Endothelial cell of umbilical vein (primary cell): ENCODE measurements around the gene WAPL. TPM values are rescaled to one million over a fixed set of nuclear protein-coding genes. Genes with fewer than 3 reads are reported as not detected.

Experiments used
- BruUV-seq: library from RNA; stranded (reverse); fragments of 400-500 nt; replicated peaks from 2 replicates; lab custom pipeline; 2021; lab: Mats Ljungman, UMichigan
- CTCF ChIA-PET: fragments of 300-600, 350-600 bp; sonication (Branson Sonifier 250); formaldehyde crosslinking; loops from one replicate; lab custom pipeline; 2021; ENCODE audit warnings: antibody characterized with exemption, inconsistent platforms; lab: Charles Lee
- POLR2A ChIA-PET: fragments of 300-600, 350-600 bp; sonication (Branson Sonifier 250); formaldehyde crosslinking; loops from one replicate; lab custom pipeline; 2021; ENCODE audit warnings: antibody characterized with exemption, inconsistent platforms; lab: Charles Lee
- DNase-seq: peaks from one replicate; pipeline ENCODE4 v3.0.0-alpha.2; 2011; ENCODE audit warnings: low read depth, low spot score
- FAIRE-seq: peaks from 2 replicates; lab custom pipeline; 2011; peaks lifted over from hg19 to GRCh38; lab: Jason Lieb, UNC
- H2AFZ ChIP-seq: 2 replicates; pipeline ENCODE4 v1.6.0; 2012; ENCODE audit warnings: low read depth, low read length, control low read depth, inconsistent platforms
- H3K27ac ChIP-seq: 2 replicates; pipeline ENCODE4 v1.5.1; 2011; ENCODE audit warnings: low read depth, mild to moderate bottlenecking, control low read depth, low read length, moderate library complexity; ENCODE audit not compliant: insufficient read depth
- H3K27me3 ChIP-seq, 2 experiments: 2 replicates each; pipeline versions ENCODE4 v1.6.0 to v1.6.1; 2011; ENCODE audit warnings: low read length in 2 of 2, mixed read lengths in 1 of 2; ENCODE audit not compliant: control insufficient read depth in 2 of 2, insufficient read depth in 2 of 2
- H3K36me3 ChIP-seq, 2 experiments: 2 replicates in 1 of 2; 3 replicates in 1 of 2; pipeline ENCODE4 v1.5.1; 2011; ENCODE audit warnings: low read length in 2 of 2, mild to moderate bottlenecking in 1 of 2, moderate library complexity in 1 of 2; ENCODE audit not compliant: control insufficient read depth in 2 of 2, insufficient read depth in 2 of 2; ENCODE audit errors: extremely low read depth in 1 of 2
- H3K4me1 ChIP-seq: 3 replicates; pipeline ENCODE4 v1.5.1; 2011; ENCODE audit warnings: mild to moderate bottlenecking, low read length; ENCODE audit not compliant: control insufficient read depth, insufficient read depth; ENCODE audit errors: extremely low read depth
- H3K4me2 ChIP-seq: 2 replicates; pipeline ENCODE4 v1.6.1; 2011; ENCODE audit warnings: low read length, control low read depth, mixed read lengths; ENCODE audit not compliant: insufficient read depth
- H3K4me3 ChIP-seq, 3 experiments: fragments of 200-600 bp in 1 of 3; sonication (generic), shearing (Covaris generic) in 1 of 3; replicated peaks in 1 of 3; 2 replicates each; pipeline ENCODE4 v1.5.1; 2011 to 2016; ENCODE audit warnings: control low read depth in 3 of 3, low read length in 3 of 3, mild to moderate bottlenecking in 2 of 3, inconsistent platforms in 1 of 3, low read depth in 1 of 3, moderate library complexity in 1 of 3; ENCODE audit not compliant: insufficient read depth in 1 of 3
- H3K79me2 ChIP-seq: 2 replicates; pipeline ENCODE4 v1.6.0; 2012; ENCODE audit warnings: low read length, inconsistent platforms; ENCODE audit not compliant: control insufficient read depth, insufficient read depth
- H3K9ac ChIP-seq: replicated peaks from 2 replicates; pipeline ENCODE3; 2011; ENCODE audit warnings: low read length, control low read depth; ENCODE audit not compliant: insufficient read depth; ENCODE audit errors: extremely low read depth
- H3K9me1 ChIP-seq: replicated peaks from 3 replicates; pipeline ENCODE4 v1.6.0; 2011; ENCODE audit warnings: mild to moderate bottlenecking, low read length; ENCODE audit not compliant: control insufficient read depth, insufficient read depth; ENCODE audit errors: extremely low read depth
- H3K9me3 ChIP-seq: replicated peaks from 2 replicates; pipeline ENCODE4 v1.5.1; 2012; ENCODE audit warnings: low read length, inconsistent platforms; ENCODE audit not compliant: control insufficient read depth, insufficient read depth
- H4K20me1 ChIP-seq: replicated peaks from 2 replicates; pipeline ENCODE3; 2011; ENCODE audit warnings: mild to moderate bottlenecking, low read length; ENCODE audit not compliant: control insufficient read depth, insufficient read depth; ENCODE audit errors: extremely low read depth
- EZH2 ChIP-seq: IDR thresholded peaks from 2 replicates; pipeline ENCODE4 v1.6.1; 2012; ENCODE audit warnings: borderline replicate concordance, low read depth, mild to moderate bottlenecking, moderate library complexity, low read length, inconsistent platforms; ENCODE audit not compliant: severe bottlenecking
- FOS ChIP-seq: IDR thresholded peaks from 2 replicates; pipeline ENCODE4 v1.6.1; 2011; ENCODE audit warnings: mild to moderate bottlenecking, low read length, moderate library complexity, borderline replicate concordance; ENCODE audit not compliant: insufficient read depth
- GATA2 ChIP-seq: IDR thresholded peaks from 2 replicates; pipeline ENCODE4 v1.7.0; 2011; ENCODE audit warnings: low read depth, mild to moderate bottlenecking, moderate library complexity, mixed read lengths, low read length; ENCODE audit not compliant: insufficient read length, insufficient read depth
- JUN ChIP-seq: IDR thresholded peaks from 2 replicates; pipeline ENCODE4 v1.6.1; 2011; ENCODE audit warnings: borderline replicate concordance, low read depth; ENCODE audit not compliant: insufficient read length, insufficient read depth
- MYC ChIP-seq: IDR thresholded peaks from one replicate; pipeline ENCODE4 v1.6.1; 2011; ENCODE audit warnings: mild to moderate bottlenecking, low read depth, low read length
- POLR2A ChIP-seq: IDR thresholded peaks from 2 replicates; pipeline ENCODE4 v1.6.1; 2012; ENCODE audit warnings: low read depth, mild to moderate bottlenecking, control low read depth, low read length
- POLR2AphosphoS5 ChIP-seq: IDR thresholded peaks from 2 replicates; pipeline ENCODE4 v1.6.1; 2012; ENCODE audit warnings: low read depth, mild to moderate bottlenecking, control low read depth, low read length, moderate library complexity; ENCODE audit not compliant: insufficient read depth
- dilution Hi-C: fragments of 300-500 bp; cut with MboI; formaldehyde crosslinking; loops from one replicate; pipeline ENCODE4 v1.15.0; 2019; ENCODE audit warnings: low sequenced_read_pairs; ENCODE audit not compliant: extremely low pct_ligation_motif_present
- intact Hi-C: fragments of 100-400 bp; cut with micrococcal nuclease; formaldehyde crosslinking; loops from one replicate; pipeline ENCODE4 v1.10.0; 2022
- polyA plus RNA-seq, 4 experiments: library from polyadenylated mRNA; depleted of rRNA in 3 of 4; stranded (reverse) in 3 of 4; unstranded in 1 of 4; fragments of >200 nt; gene quantifications; 2 replicates each; pipeline versions ENCODE4 v1.2.1 to v1.2.3, GENCODE V29; 2011 to 2012; ENCODE audit warnings: missing spikeins in 1 of 4
- total RNA-seq: library from RNA; stranded (reverse); gene quantifications from 2 replicates; pipeline ENCODE4 v1.2.3, GENCODE V29; 2021
- TF ChIP-seq, protein P1 (sequence below): IDR thresholded peaks from 2 replicates; pipeline ENCODE4 v1.6.1; 2011; ENCODE audit not compliant: insufficient read depth, insufficient read length
- TF ChIP-seq, protein P2 (sequence below), 2 donors: IDR thresholded peaks; 1 replicate in 1 of 2; 2 replicates in 1 of 2; pipeline ENCODE4 v1.5.1; 2011; ENCODE audit warnings: low read length in 2 of 2, mild to moderate bottlenecking in 2 of 2, moderate library complexity in 2 of 2, control low read depth in 1 of 2, inconsistent platforms in 1 of 2, low read depth in 1 of 2; ENCODE audit not compliant: insufficient read depth in 1 of 2; ENCODE audit errors: extremely low read depth in 1 of 2

The WAPL gene
- total and polyA plus RNA-seq, 2 donors (not counting 3 experiments of a cell fraction or from before 2014, with no cell fraction given), result 9.2 to 35.1 TPM

DNA sequence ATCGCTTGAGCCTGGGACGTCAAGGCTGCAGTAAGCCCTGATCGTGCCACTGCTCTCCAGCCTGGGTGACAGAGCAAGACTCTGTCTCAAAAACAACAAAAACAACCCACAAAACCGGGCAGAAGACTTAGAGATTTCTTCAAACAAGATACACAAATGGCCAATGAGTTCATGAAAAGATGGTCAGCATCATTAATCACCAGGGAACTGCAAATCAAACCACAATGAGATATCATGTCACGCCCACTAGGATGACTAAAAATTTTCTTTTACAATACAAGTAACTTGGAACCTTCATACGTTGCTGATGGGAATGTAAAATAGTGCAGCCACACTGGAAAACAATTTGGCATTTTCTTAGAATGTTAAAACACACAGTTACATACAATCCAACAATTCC is 77.7 kb downstream of the WAPL start:
- Histone ChIP-seq H4K20me1 (no peaks in the 10 kb centered on the region), H3K4me3 (no peak overlapping the region), H3K4me2 (no peak overlapping the region), H3K4me1 (no peaks in the 10 kb centered on the region), H3K27ac (no peak overlapping the region), H3K9me3 (no peaks in the 10 kb centered on the region), H3K9me1 (no peaks in the 10 kb centered on the region), H3K79me2 (no peaks in the 10 kb centered on the region), H2AFZ (no peak overlapping the region), H3K36me3 (peaks cover 14 to 21% of the 10 kb centered on the region in 2 experiments), H3K9ac (no peak overlapping the region), H3K27me3 (no peaks in the 10 kb centered on the region)
- ChIA-PET POLR2A (no interaction called here), CTCF (interaction anchor here (1.6 kb wide), 1 partner anchor 42 kb away, joined by 5 read pairs; no protein-coding TSS in a partner anchor)
- DNase-seq, result no peak
- dilution Hi-C loops, result no loop called here
- intact Hi-C loops, result no loop called here
- no peak for FAIRE-seq
- BruUV-seq, result no TSS peak
- TF ChIP-seq JUN (no peak), MYC (no peak), POLR2AphosphoS5 (no peak), EZH2 (no peak), POLR2A (no peak), FOS (no peak), GATA2 (no peak)
- TF ChIP-seq, protein P1, sequence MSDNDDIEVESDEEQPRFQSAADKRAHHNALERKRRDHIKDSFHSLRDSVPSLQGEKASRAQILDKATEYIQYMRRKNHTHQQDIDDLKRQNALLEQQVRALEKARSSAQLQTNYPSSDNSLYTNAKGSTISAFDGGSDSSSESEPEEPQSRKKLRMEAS, result no peak
- TF ChIP-seq, protein P2, sequence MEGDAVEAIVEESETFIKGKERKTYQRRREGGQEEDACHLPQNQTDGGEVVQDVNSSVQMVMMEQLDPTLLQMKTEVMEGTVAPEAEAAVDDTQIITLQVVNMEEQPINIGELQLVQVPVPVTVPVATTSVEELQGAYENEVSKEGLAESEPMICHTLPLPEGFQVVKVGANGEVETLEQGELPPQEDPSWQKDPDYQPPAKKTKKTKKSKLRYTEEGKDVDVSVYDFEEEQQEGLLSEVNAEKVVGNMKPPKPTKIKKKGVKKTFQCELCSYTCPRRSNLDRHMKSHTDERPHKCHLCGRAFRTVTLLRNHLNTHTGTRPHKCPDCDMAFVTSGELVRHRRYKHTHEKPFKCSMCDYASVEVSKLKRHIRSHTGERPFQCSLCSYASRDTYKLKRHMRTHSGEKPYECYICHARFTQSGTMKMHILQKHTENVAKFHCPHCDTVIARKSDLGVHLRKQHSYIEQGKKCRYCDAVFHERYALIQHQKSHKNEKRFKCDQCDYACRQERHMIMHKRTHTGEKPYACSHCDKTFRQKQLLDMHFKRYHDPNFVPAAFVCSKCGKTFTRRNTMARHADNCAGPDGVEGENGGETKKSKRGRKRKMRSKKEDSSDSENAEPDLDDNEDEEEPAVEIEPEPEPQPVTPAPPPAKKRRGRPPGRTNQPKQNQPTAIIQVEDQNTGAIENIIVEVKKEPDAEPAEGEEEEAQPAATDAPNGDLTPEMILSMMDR (IDR thresholded peaks at IDR 0.05; ENCODE audit: extremely low read depth in 1 of 2, insufficient read depth in 1 of 2, low read depth in 1 of 2, low read length in 2 of 2), result no peak
